ENCODE results near the gene DNM1L. TPM values are rescaled to one million over a fixed set of nuclear protein-coding genes. Genes with fewer than 3 reads are reported as not detected.

DNM1L gene
- total RNA-seq, 1 experiment from 2014 or later, result 112 TPM

- TF ChIP-seq, protein P1, sequence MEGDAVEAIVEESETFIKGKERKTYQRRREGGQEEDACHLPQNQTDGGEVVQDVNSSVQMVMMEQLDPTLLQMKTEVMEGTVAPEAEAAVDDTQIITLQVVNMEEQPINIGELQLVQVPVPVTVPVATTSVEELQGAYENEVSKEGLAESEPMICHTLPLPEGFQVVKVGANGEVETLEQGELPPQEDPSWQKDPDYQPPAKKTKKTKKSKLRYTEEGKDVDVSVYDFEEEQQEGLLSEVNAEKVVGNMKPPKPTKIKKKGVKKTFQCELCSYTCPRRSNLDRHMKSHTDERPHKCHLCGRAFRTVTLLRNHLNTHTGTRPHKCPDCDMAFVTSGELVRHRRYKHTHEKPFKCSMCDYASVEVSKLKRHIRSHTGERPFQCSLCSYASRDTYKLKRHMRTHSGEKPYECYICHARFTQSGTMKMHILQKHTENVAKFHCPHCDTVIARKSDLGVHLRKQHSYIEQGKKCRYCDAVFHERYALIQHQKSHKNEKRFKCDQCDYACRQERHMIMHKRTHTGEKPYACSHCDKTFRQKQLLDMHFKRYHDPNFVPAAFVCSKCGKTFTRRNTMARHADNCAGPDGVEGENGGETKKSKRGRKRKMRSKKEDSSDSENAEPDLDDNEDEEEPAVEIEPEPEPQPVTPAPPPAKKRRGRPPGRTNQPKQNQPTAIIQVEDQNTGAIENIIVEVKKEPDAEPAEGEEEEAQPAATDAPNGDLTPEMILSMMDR (conservative IDR thresholded peaks at IDR 0.05), result no peak
- TF ChIP-seq EZH2 (IDR thresholded peaks at IDR 0.05; ENCODE audit: low read depth), result no peak
- H3K4me2 ChIP-seq, result no peak overlapping the region
- H3K9me2 ChIP-seq (ENCODE audit: insufficient read depth), result 0 out of 2 replicates have a peak, but pooled peaks cover 6% of the 10 kb centered on the region
- no TSS peak for BruUV-seq (replicated peaks)
- DNase-seq, result no peak
- no peaks in the 10 kb centered on the region for H3K27me3 ChIP-seq (ENCODE audit: insufficient read depth, low read depth)
- H3F3A ChIP-seq (ENCODE audit: insufficient read depth, low read depth), result 0 out of 2 replicates have a peak, but pooled peaks cover 5% of the 10 kb centered on the region
- H3K27ac ChIP-seq, result no peak overlapping the region
- H3K9me3 ChIP-seq (ENCODE audit: insufficient read depth, low read depth), result peaks cover 4% of the 10 kb centered on the region; the same call in 1 of the 2 replicates
- H3K36me3 ChIP-seq (ENCODE audit: low read depth), result peaks cover 19% of the 10 kb centered on the region
- no peak overlapping the region for H3K4me3 ChIP-seq
- H3K79me2 ChIP-seq (ENCODE audit: low read depth), result peaks cover 99% of the 10 kb centered on the region
- ChIA-PET POLR2A (ENCODE audit: unreplicated experiment) (no interaction called here), CTCF (no interaction called here)
- no peaks in the 10 kb centered on the region for H3K4me1 ChIP-seq (replicated peaks; ENCODE audit: insufficient read depth)
- intact Hi-C loops (cut with micrococcal nuclease; ENCODE audit: unreplicated experiment), result no loop called here
- H2AFZ ChIP-seq, result no peak overlapping the region
- 0 out of 2 replicates have a peak, but pooled peaks cover 2% of the 10 kb centered on the region for H4K20me1 ChIP-seq (ENCODE audit: insufficient read depth)
Observed at GRCh38 chr12:32690927-32691326, 11.8 kb downstream of the DNM1L start.

GRCh38 chr12:32692358-32692757 lies 13.3 kb downstream of the DNM1L start:
- 0 out of 2 replicates have a peak, but pooled peaks cover 2% of the 10 kb centered on the region for H4K20me1 ChIP-seq (ENCODE audit: insufficient read depth)
- no TSS peak for BruUV-seq (replicated peaks)
- CTCF ChIA-PET, result no interaction called here

DNA sequence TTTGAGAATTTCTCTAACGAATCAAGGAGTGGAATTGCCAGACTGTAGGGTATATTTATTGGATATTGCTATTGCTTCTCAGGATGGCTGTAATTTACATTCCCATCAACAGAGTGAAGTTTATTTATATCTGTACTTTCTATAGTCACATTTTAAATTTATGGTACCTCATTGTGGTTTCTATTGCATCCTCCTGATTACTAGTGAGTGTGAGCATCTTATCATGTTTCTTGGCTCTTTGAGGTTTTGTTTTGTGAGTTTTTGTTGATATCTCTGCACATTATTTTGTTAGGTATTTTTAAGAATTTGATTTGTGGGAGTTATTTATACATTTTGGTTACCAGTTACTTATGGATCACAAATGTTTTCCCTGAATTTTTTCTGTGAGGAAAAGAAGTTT lies 13.9 kb downstream of the DNM1L start:
- H3K9me2 ChIP-seq (ENCODE audit: insufficient read depth), result no peaks in the 10 kb centered on the region
- BruUV-seq (replicated peaks), result no TSS peak
- peaks cover 19% of the 10 kb centered on the region for H3K36me3 ChIP-seq (ENCODE audit: low read depth)
- no peaks in the 10 kb centered on the region for H3K4me1 ChIP-seq (replicated peaks; ENCODE audit: insufficient read depth)
- TF ChIP-seq EZH2 (IDR thresholded peaks at IDR 0.05; ENCODE audit: low read depth), result no peak
- TF ChIP-seq, protein P1 (conservative IDR thresholded peaks at IDR 0.05), result no peak
- ChIA-PET CTCF (no interaction called here), POLR2A (ENCODE audit: unreplicated experiment) (interaction anchor here (0.5 kb wide), 1 partner anchor 25 kb away, joined by 4 read pairs; no protein-coding TSS in a partner anchor)
- peaks cover 97% of the 10 kb centered on the region for H3K79me2 ChIP-seq (ENCODE audit: low read depth)
- DNase-seq, result no peak
- H3K4me2 ChIP-seq, result no peak overlapping the region
- no peaks in the 10 kb centered on the region for H3K27me3 ChIP-seq (ENCODE audit: insufficient read depth, low read depth)
- peaks cover 4% of the 10 kb centered on the region; the same call in 1 of the 2 replicates for H3K9me3 ChIP-seq (ENCODE audit: insufficient read depth, low read depth)
- H3K27ac ChIP-seq, result no peak overlapping the region
- H4K20me1 ChIP-seq (ENCODE audit: insufficient read depth), result 0 out of 2 replicates have a peak, but pooled peaks cover 2% of the 10 kb centered on the region
- no peak overlapping the region for H3K4me3 ChIP-seq
- no peak overlapping the region for H2AFZ ChIP-seq
- intact Hi-C loops (cut with micrococcal nuclease; ENCODE audit: unreplicated experiment), result no loop called here
- peaks cover 12% of the 10 kb centered on the region; the same call in 1 of the 2 replicates for H3F3A ChIP-seq (ENCODE audit: insufficient read depth, low read depth)

More at GRCh38 chr12:32692358-32692757, 13.3 kb downstream of the DNM1L start:
- Histone ChIP-seq H3K27ac (no peak overlapping the region), H3K4me3 (no peak overlapping the region), H3K27me3 (ENCODE audit: insufficient read depth, low read depth) (no peaks in the 10 kb centered on the region), H3K9me3 (ENCODE audit: insufficient read depth, low read depth) (peaks cover 4% of the 10 kb centered on the region; the same call in 1 of the 2 replicates), H3K79me2 (ENCODE audit: low read depth) (peaks cover 99% of the 10 kb centered on the region), H3K4me2 (no peak overlapping the region), H3K9me2 (ENCODE audit: insufficient read depth) (0 out of 2 replicates have a peak, but pooled peaks cover 2% of the 10 kb centered on the region), H3K4me1 (replicated peaks; ENCODE audit: insufficient read depth) (no peaks in the 10 kb centered on the region), H3K36me3 (ENCODE audit: low read depth) (peaks cover 19% of the 10 kb centered on the region), H2AFZ (no peak overlapping the region), H3F3A (ENCODE audit: insufficient read depth, low read depth) (peaks cover 9% of the 10 kb centered on the region; the same call in 1 of the 2 replicates)
- no peak for DNase-seq
- POLR2A ChIA-PET (ENCODE audit: unreplicated experiment), result interaction anchor here (0.7 kb wide), 1 partner anchor 12 kb away, joined by 3 read pairs; no protein-coding TSS in a partner anchor
- no peak for TF ChIP-seq EZH2 (IDR thresholded peaks at IDR 0.05; ENCODE audit: low read depth)
- TF ChIP-seq, protein P1 (conservative IDR thresholded peaks at IDR 0.05), result no peak
- intact Hi-C loops (cut with micrococcal nuclease; ENCODE audit: unreplicated experiment), result no loop called here

Data from PC-9 (cell line).